HT-29 (cell line): ENCODE measurements around the gene MED16. TPM values are rescaled to one million over a fixed set of nuclear protein-coding genes. Genes with fewer than 3 reads are reported as not detected.
A peak's percentile ranks its signal among the peaks of the same experiment; 100 is the strongest.
"Not testable (repeated sequence)": the region's sequence is repeated elsewhere in the genome, so short reads cannot be mapped to it uniquely, and the experiment has no call there.

ENCODE experiments used
- DNase-seq: peaks from one replicate; pipeline ENCODE4 v3.0.0-alpha.2; 2015; ENCODE audit warnings: low spot score
- total RNA-seq: library from RNA; depleted of rRNA; stranded (reverse); fragments of >200 nt; shearing (Covaris generic); gene quantifications from 2 replicates; pipeline ENCODE4 v1.2.3, GENCODE V29; 2014

The MED16 gene
- total RNA-seq, 1 experiment from 2014 or later = 31.8 TPM

GRCh38 chr19:853614-854220 is 39.3 kb downstream of the MED16 start:
- DNase-seq = not testable (repeated sequence)

- no peak for DNase-seq
These were observed 39.9 kb downstream of the MED16 start for GRCh38 chr19:853014-853585.

- DNase-seq = no peak
These were observed 40.6 kb downstream of the MED16 start, which contains the start of gene ELANE for GRCh38 chr19:852136-853013. TSS of gene ELANE (plus strand) at chr19:852303. CDS start at chr19:852329, 26 bp downstream.

- no peak for DNase-seq
These were observed 42.0 kb downstream of the MED16 start for GRCh38 chr19:850979-851335.

- DNase-seq = peak; percentile 32
These were observed 42.6 kb downstream of the MED16 start for GRCh38 chr19:850221-850978.

- not testable (repeated sequence) for DNase-seq
These were observed 43.8 kb downstream of the MED16 start for GRCh38 chr19:849195-849594.

- no peak for DNase-seq
These were observed 44.5 kb downstream of the MED16 start for GRCh38 chr19:848386-848921.

GRCh38 chr19:845707-846521 is 47.1 kb downstream of the MED16 start:
- DNase-seq = no peak

GRCh38 chr19:844546-844971 is 48.4 kb downstream of the MED16 start:
- no peak for DNase-seq

- DNase-seq = no peak
These were observed 49.0 kb downstream of the MED16 start for GRCh38 chr19:843836-844545.

GRCh38 chr19:843180-843835 is 49.7 kb downstream of the MED16 start:
- peak; percentile 21 for DNase-seq

- not testable (repeated sequence) for DNase-seq
These were observed 50.2 kb downstream of the MED16 start for GRCh38 chr19:842802-843179.

GRCh38 chr19:840519-841206 is 52.3 kb downstream of the MED16 start, which contains the start of gene PRTN3:
TSS of gene PRTN3 (plus strand) at chr19:840999. CDS start at chr19:841009, 10 bp downstream.
- DNase-seq = no peak

GRCh38 chr19:835210-835810 is 57.7 kb downstream of the MED16 start:
- DNase-seq = no peak

- no peak for DNase-seq
These were observed 58.8 kb downstream of the MED16 start for GRCh38 chr19:834216-834615.

GRCh38 chr19:831407-832369 is 61.3 kb downstream of the MED16 start:
- no peak for DNase-seq

GRCh38 chr19:829129-829758 is 63.7 kb downstream of the MED16 start:
- DNase-seq = no peak
